Activated CD4-positive, CD25-positive, alpha-beta regulatory T cell treated with anti-CD3 and anti-CD28 coated beads, Interleukin-2, amount 50 U/mL, for 24 hours (primary cell): ENCODE measurements around the gene CDKAL1.
A peak's percentile ranks its signal among the peaks of the same experiment; 100 is the strongest.
"Not testable (repeated sequence)": the region's sequence is repeated elsewhere in the genome, so short reads cannot be mapped to it uniquely, and the experiment has no call there.

Source experiments
- ATAC-seq, 2 donors: fragments of 150-1000 bp; cut with Tn5 transposase; one replicate each; pipeline ENCODE4 v1.10.0; 2021; ENCODE audit warnings: mild to moderate bottlenecking in 1 of 2, moderate library complexity in 1 of 2

The CDKAL1 gene

GRCh38 chr6:21085643-21086042 lies 551.4 kb downstream of the CDKAL1 start:
- no peak for ATAC-seq

- no peak for ATAC-seq
Observed at GRCh38 chr6:21087188-21087587, 552.9 kb downstream of the CDKAL1 start.

GRCh38 chr6:21091411-21091810 lies 557.2 kb downstream of the CDKAL1 start:
- ATAC-seq, result no peak

GRCh38 chr6:21092231-21092772 lies 558.0 kb downstream of the CDKAL1 start:
- ATAC-seq, result not testable (repeated sequence)

GRCh38 chr6:21095462-21095861 lies 561.2 kb downstream of the CDKAL1 start:
- no peak for ATAC-seq

- ATAC-seq, result no peak
Observed at GRCh38 chr6:21098134-21098533, 563.9 kb downstream of the CDKAL1 start.

GRCh38 chr6:21098744-21099143 lies 564.5 kb downstream of the CDKAL1 start:
- ATAC-seq, result no peak

GRCh38 chr6:21099338-21100314 lies 565.4 kb downstream of the CDKAL1 start:
- ATAC-seq, result no peak

GRCh38 chr6:21100991-21101390 lies 566.7 kb downstream of the CDKAL1 start:
- no peak for ATAC-seq

GRCh38 chr6:21101694-21102093 lies 567.4 kb downstream of the CDKAL1 start:
- no peak for ATAC-seq

GRCh38 chr6:21102201-21102600 lies 567.9 kb downstream of the CDKAL1 start:
- no peak for ATAC-seq

- ATAC-seq, result no peak
Observed at GRCh38 chr6:21102624-21103023, 568.4 kb downstream of the CDKAL1 start.

- no peak for ATAC-seq
Observed at GRCh38 chr6:21103626-21104224, 569.5 kb downstream of the CDKAL1 start.

- ATAC-seq, result no peak
Observed at GRCh38 chr6:21104288-21104687, 570.0 kb downstream of the CDKAL1 start.

- ATAC-seq, result peak in 1 of 2 donors; percentile 58
Observed at GRCh38 chr6:21107796-21108195, 573.5 kb downstream of the CDKAL1 start.

GRCh38 chr6:21109391-21110178 lies 575.3 kb downstream of the CDKAL1 start:
- no peak for ATAC-seq

- ATAC-seq, result no peak
Observed at GRCh38 chr6:21110684-21111083, 576.4 kb downstream of the CDKAL1 start.

- no peak for ATAC-seq
Observed at GRCh38 chr6:21111093-21111725, 577.0 kb downstream of the CDKAL1 start.

- ATAC-seq, result no peak
Observed at GRCh38 chr6:21115111-21115510, 580.9 kb downstream of the CDKAL1 start.

GRCh38 chr6:21116736-21117135 lies 582.5 kb downstream of the CDKAL1 start:
- no peak for ATAC-seq

GRCh38 chr6:21118216-21118780 lies 584.0 kb downstream of the CDKAL1 start:
- no peak for ATAC-seq

GRCh38 chr6:21121636-21122136 lies 587.4 kb downstream of the CDKAL1 start:
- no peak for ATAC-seq
